ENCODE measurements around the gene RAB8A.
"Not testable (repeated sequence)": the region's sequence is repeated elsewhere in the genome, so short reads cannot be mapped to it uniquely, and the experiment has no call there.

RAB8A gene

GRCh38 chr19:16078759-16079707 lies 32.7 kb upstream of the RAB8A start:
- FAIRE-seq, result no peak

DNA sequence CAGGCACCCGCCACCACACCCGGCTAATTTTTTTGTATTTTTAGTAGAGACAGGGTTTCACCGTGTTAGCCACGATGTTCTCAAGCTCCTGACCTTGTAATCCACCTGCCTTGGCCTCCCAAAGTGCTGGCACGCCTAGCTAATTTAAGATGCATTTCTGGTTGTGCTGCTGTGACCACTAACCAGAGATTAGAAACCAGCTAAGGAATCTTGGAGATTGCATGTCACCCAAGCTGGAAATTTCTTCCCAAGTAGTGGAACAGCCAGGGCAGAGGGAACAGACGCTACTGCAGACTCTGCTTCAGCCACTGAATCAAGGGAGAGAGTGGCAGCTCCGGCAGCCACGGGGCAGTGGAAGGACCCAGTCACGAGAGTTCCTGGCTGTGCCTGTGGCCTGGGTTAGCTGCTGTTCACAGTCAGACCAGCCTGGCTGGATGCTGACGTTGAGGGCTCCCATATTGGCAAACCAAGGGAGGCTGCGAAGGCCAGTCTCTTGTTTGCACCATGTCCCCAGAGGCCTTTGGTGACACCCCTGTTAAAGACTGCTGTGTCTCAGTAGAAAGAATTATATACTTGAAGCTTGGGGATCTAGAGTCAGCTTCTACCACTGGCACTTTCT lies 27.5 kb upstream of the RAB8A start:
- FAIRE-seq, result no peak

- FAIRE-seq, result no peak
Measured at GRCh38 chr19:16085115-16085514, 26.6 kb upstream of the RAB8A start.

DNA sequence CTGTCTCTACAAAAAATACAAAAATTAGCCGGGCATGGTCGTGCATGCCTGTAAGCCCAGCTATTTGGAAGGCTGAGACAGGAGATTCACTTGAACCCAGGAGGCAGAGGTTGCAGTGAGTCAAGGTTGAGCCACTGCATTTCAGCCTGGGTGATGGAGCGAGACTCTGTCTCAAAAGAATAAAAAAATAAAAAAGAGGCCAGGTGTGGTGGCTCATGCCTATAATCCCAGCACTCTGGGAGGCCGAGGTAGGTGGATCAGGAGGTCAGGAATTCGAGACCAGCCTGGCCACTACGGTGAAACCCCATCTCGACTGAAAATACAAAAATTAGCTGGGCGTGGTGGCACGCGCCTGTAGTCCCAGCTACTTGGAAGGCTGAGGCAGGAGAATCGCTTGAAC lies 24.3 kb upstream of the RAB8A start:
- FAIRE-seq, result not testable (repeated sequence)

DNA sequence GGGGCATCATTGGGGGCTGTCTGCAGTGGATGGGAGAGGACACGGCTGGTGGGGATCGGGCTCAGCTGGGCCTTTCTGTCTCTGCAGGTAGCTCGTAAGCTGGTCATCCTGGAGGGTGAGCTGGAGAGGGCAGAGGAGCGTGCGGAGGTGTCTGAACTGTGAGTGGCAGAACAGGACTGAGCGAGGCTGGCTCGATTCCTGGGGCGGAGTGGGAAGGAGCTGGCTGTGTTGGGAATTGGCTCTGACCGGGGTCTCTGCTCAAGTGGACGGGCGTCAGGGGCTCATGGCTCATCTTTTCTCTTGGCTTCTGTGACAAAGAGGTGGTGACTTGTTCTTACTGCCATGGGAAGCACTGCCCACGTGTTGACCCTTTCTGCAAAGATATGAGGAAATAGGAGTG lies 23.7 kb upstream of the RAB8A start:
- FAIRE-seq, result no peak

DNA sequence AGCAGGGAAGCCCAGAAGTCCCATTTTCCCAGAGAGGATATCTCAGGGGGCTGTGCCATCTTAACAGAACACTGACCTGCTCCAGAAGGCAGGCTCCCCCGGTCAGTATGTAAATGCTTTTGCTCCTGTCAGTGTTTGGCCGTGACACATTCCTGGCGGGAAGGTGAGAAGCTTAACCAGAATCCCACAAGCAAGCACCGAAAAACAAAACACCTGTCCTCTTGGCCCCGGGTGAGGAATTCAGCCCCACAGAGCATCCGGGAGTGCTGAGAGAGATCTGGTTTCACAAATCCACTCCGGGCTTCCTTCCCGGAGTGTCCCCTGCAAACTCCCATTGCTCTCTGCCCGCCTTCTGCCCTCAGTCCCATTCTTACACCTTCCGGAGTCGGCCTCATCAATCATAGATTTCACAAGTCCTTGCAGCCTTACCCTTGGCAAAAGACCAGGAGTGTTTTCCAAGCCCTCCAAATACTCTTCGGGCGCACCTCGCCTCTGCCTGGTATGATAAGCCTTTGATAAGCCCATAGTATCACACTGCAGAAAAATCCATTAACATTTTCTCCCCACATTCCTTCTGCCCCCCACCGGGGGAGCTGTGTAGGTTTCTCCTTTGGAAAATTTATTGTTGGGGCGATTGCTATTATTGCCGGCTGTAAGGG lies 23.2 kb upstream of the RAB8A start:
- FAIRE-seq, result no peak

GRCh38 chr19:16089010-16089846 lies 22.5 kb upstream of the RAB8A start:
- no peak for FAIRE-seq

- FAIRE-seq, result no peak
Measured at GRCh38 chr19:16091546-16092475, 19.9 kb upstream of the RAB8A start.

DNA sequence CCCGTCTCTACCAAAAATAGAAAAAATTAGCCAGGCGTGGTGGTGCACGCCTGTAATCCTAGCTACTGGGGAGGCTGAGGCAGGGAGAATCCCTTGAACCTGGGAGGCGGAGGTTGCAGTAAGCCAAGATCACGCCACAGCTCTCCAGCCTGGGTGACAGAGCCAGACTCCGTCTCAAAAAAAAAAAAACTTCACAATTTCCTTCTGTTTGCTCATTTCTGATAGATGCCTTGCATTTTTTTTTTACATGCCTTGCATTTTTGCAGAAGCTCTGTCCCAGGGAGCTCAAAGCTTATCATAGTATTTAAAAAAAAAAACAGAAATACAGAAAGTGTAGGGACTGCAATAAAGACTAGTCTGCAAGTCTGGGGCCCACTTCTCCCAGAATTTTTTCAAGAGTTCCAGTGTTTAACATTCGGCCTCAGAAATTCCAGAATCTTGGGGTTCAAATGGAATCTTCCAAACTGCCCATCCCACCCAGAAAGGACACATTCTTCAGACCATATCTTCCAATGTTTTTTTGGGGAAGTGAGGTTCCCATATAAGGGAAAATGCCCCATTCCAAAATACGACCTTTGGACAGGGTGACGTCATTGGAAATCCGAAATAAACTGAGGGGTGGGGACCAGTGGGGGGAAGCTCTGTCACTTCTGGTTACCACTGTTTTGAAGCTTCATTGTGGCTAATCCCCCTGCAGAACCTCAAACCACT lies 17.2 kb upstream of the RAB8A start:
- FAIRE-seq, result no peak

GRCh38 chr19:16095071-16095571 lies 16.6 kb upstream of the RAB8A start:
- FAIRE-seq, result no peak

GRCh38 chr19:16096280-16096855 lies 15.3 kb upstream of the RAB8A start:
- FAIRE-seq, result no peak

DNA sequence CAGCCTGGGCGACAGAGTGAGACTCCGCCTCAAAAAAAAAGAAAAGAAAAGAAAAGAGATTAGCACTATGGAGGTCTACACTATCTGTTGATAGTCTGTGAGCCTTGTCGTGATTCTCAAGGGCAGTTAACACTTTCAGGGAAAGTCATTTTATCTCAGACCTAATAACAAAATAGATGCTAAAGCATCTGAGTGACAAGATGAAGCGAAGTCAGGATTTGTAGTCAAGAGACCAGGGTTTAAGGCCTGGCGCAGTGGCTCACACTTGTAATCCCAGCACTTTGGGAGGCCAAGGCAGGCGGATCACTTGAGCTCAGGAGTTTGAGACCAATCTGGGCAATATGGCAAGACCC lies 13.3 kb upstream of the RAB8A start:
- FAIRE-seq, result no peak

DNA sequence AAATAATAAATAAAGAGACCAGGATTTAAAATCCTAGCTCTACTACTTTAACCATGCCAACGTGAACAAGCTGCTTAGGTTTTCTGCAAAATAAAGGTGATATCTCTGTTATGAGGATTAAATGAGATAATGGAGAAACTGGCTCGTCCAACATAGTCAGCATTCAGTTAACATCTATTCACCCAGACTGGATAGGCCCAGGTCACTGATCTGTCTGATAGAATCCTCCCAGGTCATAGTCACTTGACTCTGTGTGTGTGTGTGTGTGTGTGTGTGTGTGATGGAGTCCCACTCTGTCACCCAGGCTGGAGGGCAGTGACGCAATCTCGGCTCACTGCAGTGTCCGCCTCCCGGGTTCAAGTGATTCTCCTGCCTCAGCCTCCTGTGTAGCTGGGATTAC lies 12.9 kb upstream of the RAB8A start:
- FAIRE-seq, result no peak

GRCh38 chr19:16099314-16099965 lies 12.2 kb upstream of the RAB8A start:
- not testable (repeated sequence) for FAIRE-seq

GRCh38 chr19:16100524-16100923 lies 11.2 kb upstream of the RAB8A start:
- no peak for FAIRE-seq

- no peak for FAIRE-seq
Measured at GRCh38 chr19:16104722-16105121, 7.0 kb upstream of the RAB8A start.

- FAIRE-seq, result no peak
Measured at GRCh38 chr19:16106121-16106520, 5.6 kb upstream of the RAB8A start.

DNA sequence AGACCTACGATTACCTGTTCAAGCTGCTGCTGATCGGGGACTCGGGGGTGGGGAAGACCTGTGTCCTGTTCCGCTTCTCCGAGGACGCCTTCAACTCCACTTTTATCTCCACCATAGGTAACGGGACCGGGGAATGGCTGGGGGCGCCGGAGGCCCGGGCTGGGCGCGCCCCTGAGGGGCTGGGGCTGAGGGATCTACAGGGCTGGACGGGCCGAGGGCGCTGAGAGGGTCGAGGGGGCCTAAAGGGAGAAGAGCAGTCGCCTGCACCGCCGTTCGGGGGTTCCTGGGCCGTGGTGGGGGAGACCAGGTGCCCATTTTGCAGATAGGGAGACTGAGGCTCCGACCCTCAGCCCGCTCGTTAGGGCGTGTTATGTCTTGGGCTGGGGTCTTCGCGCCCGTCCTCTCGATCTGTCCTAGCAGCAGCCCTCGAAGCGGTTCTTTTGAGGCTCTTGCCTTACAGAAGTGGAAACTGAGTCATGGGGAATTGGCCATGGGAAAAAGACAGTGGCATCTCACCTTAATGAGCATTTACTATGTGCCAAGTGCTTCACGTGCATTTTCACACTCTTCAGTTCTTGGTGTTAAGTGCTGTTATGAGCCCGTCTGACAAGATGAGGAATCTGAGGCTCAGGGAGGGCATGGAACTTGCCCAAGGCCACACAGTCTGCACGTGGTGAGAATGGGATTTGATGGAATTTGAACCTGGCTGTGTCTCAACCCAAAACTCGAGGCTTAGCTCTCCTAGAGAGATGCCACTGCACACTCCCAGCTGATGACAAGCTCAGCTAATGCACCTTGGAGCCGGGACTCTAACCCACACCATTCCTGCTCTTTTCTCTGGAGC lies 442 bp downstream of the RAB8A start:
- no peak for FAIRE-seq

GRCh38 chr19:16112778-16113177 lies 1.1 kb downstream of the RAB8A start:
- no peak for FAIRE-seq
